Type B pancreatic cell (in vitro differentiated cells): ENCODE data around the gene CSRP3. TPM values are rescaled to one million over a fixed set of nuclear protein-coding genes. Genes with fewer than 3 reads are reported as not detected.

Experiments
- DNase-seq: peaks from one replicate; pipeline ENCODE4 v3.0.0; 2021; ENCODE audit warnings: mixed read lengths; ENCODE audit not compliant: unreplicated experiment; ENCODE audit errors: extremely low spot score
- H3K27ac Mint-ChIP-seq: 2 replicates; pipeline ENCODE4 v1.8.0; 2021; ENCODE audit warnings: mild to moderate bottlenecking, mixed read lengths
- H3K27me3 Mint-ChIP-seq: 2 replicates; pipeline ENCODE4 v1.8.0; 2021; ENCODE audit warnings: mixed read lengths
- H3K36me3 Mint-ChIP-seq: 2 replicates; pipeline ENCODE4 v1.8.0; 2021; ENCODE audit warnings: mixed read lengths
- H3K4me1 Mint-ChIP-seq: one replicate; pipeline ENCODE4 v1.8.0; 2021; ENCODE audit warnings: mixed read lengths; ENCODE audit not compliant: unreplicated experiment
- H3K4me3 Mint-ChIP-seq: 2 replicates; pipeline ENCODE4 v1.8.0; 2021; ENCODE audit warnings: mild to moderate bottlenecking, mixed read lengths
- H3K9me3 Mint-ChIP-seq: 2 replicates; pipeline ENCODE4 v1.8.0; 2021; ENCODE audit warnings: mixed read lengths
- total RNA-seq: library from RNA; stranded (reverse); gene quantifications from 2 replicates; pipeline ENCODE4 v1.2.1, GENCODE V29; 2021; ENCODE audit warnings: low replicate concordance
- TF ChIP-seq, protein P1 (sequence below): fragments of 200-600 bp; sonication (generic); conservative IDR thresholded peaks from 2 replicates; pipeline ENCODE4 v1.5.0; 2021; ENCODE audit warnings: antibody characterized with exemption, mild to moderate bottlenecking

The CSRP3 gene
- total RNA-seq, 1 donor from 2014 or later: not detected

DNA sequence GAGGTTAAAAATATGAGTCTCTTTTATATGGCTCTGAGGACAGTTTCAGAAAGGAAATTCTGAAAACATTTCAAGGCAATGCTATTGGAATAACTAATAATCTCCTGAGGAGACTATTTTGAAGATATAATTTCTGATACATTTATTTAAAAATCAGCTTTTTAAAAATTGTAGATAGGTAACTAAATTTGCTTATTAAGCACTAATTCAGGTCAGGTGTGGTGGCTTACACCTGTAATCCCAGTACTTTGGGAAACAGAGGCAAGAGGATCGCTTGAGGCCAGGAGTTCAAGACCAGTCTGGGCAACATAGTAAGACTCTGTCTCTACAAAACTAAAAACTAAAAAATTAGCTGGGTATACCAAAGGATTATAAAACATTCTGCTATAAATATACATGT, 67.8 kb downstream of the CSRP3 start:
- no peaks in the 10 kb centered on the region for H3K27me3 Mint-ChIP-seq
- H3K9me3 Mint-ChIP-seq: peaks cover 10% of the 10 kb centered on the region
- H3K27ac Mint-ChIP-seq: no peak overlapping the region
- TF ChIP-seq, protein P1, sequence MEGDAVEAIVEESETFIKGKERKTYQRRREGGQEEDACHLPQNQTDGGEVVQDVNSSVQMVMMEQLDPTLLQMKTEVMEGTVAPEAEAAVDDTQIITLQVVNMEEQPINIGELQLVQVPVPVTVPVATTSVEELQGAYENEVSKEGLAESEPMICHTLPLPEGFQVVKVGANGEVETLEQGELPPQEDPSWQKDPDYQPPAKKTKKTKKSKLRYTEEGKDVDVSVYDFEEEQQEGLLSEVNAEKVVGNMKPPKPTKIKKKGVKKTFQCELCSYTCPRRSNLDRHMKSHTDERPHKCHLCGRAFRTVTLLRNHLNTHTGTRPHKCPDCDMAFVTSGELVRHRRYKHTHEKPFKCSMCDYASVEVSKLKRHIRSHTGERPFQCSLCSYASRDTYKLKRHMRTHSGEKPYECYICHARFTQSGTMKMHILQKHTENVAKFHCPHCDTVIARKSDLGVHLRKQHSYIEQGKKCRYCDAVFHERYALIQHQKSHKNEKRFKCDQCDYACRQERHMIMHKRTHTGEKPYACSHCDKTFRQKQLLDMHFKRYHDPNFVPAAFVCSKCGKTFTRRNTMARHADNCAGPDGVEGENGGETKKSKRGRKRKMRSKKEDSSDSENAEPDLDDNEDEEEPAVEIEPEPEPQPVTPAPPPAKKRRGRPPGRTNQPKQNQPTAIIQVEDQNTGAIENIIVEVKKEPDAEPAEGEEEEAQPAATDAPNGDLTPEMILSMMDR: no peak
- no peak overlapping the region for H3K4me3 Mint-ChIP-seq
- peaks cover 26% of the 10 kb centered on the region for H3K36me3 Mint-ChIP-seq
- no peaks in the 10 kb centered on the region for H3K4me1 Mint-ChIP-seq
- no peak for DNase-seq

Other genes starting within 250 kb of the CSRP3 start
- gene MRGPRX2, start 141.3 kb downstream of the CSRP3 start, total RNA-seq: not detected in 2 replicates
- gene ZDHHC13, start 84.8 kb downstream of the CSRP3 start, total RNA-seq: 18.2 and 19.0 TPM in 2 replicates
- gene E2F8, start 39.0 kb upstream of the CSRP3 start, total RNA-seq: 4.3 and 12.2 TPM in 2 replicates